HG03354 (cell line): ENCODE data around the gene CACNA2D4.

Experiments
- ATAC-seq: cut with Tn5 transposase; IDR thresholded peaks from one replicate; pipeline ENCODE4 v1.9.1; 2021; ENCODE audit warnings: mild to moderate bottlenecking; ENCODE audit not compliant: unreplicated experiment, poor library complexity, severe bottlenecking

Gene CACNA2D4

GRCh38 chr12:1857086-1857485 is 61.4 kb downstream of the CACNA2D4 start:
- ATAC-seq = no peak

- ATAC-seq = no peak
Measured at GRCh38 chr12:1855241-1855640, 63.2 kb downstream of the CACNA2D4 start.

GRCh38 chr12:1853716-1854115 is 64.7 kb downstream of the CACNA2D4 start:
- ATAC-seq = no peak

DNA sequence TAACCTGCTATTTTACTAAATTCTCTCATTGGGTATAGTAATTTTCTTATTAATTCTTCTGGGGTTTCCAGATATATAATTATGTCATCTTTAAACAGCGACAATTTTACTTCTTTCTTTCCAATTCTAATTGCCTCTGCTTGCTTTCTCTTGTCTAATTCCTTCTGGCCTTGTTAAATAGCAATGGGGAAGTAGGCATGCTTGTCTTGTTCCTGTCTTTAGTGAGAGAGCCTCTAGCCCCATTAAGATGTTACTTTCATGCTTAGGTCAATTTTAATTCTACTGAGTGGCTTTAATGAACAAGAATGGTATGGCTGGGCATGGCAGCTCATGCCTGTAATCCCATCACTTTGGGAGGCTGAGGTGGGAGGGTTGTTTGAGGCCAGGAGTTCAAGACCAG is 66.4 kb downstream of the CACNA2D4 start:
- ATAC-seq = no peak

DNA sequence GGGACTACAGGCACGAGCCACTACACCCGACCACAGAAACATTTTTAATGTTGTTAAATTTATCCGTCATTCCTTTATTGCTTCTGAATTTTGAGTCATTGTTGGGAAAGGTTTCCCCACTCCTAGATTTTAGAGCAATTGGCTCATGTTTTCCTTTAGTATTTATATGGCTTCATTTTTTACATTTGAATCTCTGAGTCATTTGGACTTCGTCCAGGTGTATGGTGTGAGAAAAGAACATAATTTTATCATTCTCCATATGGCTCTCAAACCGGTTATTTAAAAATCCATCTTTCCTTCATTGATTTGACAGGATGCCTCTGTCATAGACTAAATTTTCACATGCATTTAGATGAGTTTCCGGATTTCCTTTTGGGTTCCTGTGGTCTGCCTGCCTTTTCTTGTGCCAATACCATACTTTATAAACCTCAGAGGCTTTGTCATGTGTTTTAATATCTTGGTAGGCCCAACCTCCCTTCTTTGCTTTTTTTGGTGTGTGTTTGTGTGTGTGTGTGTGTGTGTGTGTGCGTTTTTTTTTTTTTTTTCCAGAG is 67.2 kb downstream of the CACNA2D4 start:
- ATAC-seq = no peak

GRCh38 chr12:1848745-1849144 is 69.7 kb downstream of the CACNA2D4 start:
- no peak for ATAC-seq

DNA sequence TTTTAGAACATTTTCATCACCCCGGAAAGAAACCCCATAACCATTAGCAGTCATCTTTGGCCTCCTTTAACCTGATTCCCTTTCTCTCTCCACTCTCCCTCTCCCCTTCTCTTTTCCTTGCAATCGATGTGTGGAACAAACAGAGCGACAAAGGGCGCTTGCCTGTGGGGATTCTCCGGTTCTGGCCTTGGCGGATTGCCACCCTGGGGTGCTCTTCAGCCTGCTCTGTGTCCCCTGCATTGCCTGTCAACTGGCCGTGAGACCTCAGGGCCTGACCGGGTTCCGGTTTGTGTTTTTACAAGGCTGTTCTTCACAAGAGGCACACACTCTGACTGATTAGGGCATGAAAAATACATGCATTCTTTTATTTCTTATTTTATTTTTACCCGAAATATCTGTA is 70.3 kb downstream of the CACNA2D4 start:
- ATAC-seq = no peak

GRCh38 chr12:1847411-1847810 is 71.0 kb downstream of the CACNA2D4 start:
- ATAC-seq = no peak

GRCh38 chr12:1846421-1847405 is 71.7 kb downstream of the CACNA2D4 start:
- ATAC-seq = no peak

GRCh38 chr12:1845886-1846285 is 72.6 kb downstream of the CACNA2D4 start:
- no peak for ATAC-seq

DNA sequence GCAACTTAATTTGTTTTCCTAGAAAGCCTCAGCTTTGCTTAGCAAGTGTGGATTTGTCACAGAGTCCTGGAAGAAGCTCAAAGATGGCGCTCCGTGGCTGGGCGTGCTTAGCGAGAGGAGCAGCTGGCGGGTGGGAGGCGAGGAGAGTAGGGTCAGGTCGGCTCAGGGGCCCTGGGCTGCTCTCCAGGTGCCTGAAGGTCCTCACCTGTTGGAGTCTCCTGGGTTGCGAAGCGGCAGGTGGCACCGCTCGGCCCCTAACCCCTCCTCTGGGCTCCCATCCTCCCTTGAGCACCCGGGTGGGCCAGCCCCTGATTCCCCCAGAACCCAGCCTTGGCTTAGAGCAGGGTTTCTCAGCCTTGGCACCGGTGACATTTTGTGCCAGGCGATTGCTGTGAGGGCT is 73.0 kb downstream of the CACNA2D4 start:
- ATAC-seq = no peak

DNA sequence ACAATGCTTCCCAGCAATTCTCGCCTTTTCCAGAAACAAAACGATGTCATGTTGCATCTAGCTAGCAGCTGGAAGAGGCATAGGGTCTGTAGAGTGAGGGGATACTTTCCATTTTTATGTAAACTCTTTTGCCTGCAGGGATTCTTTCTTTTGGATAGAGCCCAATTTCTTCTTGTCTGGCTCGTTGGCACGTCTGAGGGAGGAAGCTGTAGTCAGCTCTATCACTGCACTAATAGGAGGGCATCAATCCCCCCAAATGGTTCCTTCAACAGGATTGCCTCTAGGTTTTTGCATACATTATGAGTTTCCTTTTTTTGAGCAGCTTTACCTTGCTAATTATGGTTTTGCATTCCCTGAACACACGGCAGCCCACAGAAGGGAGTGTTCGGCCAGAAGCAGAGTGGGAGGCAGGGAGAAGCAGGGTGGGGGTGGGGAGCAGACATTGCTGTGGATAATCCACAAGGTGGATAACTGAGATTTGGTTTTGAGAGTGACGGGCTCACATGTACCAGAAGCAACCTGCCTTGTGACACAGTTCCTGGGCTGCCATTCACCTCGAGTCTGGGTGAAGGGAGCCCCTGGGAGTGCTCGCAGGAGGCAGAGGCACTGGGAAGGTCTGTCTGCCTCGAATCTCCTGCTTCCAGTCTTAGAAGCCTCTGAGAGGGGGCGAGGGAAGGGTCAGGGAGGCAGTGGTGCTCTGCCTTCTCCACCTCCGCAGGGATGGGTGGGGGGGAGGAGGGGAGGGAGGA is 73.6 kb downstream of the CACNA2D4 start:
- ATAC-seq = no peak

DNA sequence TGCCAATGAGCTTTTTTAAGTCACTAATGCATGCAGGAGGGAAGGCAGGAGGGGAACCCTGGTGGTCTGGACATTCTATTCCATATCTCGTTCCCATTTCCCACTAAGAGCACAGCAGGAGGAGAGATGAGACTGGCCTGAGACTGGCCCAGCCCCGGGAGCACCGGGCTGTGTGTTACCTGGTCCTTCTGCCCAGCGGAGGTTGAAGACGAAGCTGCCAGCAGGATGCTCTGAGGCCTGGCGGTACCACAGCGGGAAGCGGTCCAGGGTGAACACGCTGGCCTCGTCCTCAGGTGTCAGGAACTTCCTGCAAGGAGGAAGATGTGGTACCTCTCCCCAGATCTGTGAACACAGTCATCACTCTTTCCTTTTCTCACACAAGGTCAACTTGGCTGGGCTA is 74.2 kb downstream of the CACNA2D4 start:
- no peak for ATAC-seq

GRCh38 chr12:1843641-1844005 is 74.8 kb downstream of the CACNA2D4 start:
- no peak for ATAC-seq

- no peak for ATAC-seq
Measured at GRCh38 chr12:1842905-1843640, 75.4 kb downstream of the CACNA2D4 start.

DNA sequence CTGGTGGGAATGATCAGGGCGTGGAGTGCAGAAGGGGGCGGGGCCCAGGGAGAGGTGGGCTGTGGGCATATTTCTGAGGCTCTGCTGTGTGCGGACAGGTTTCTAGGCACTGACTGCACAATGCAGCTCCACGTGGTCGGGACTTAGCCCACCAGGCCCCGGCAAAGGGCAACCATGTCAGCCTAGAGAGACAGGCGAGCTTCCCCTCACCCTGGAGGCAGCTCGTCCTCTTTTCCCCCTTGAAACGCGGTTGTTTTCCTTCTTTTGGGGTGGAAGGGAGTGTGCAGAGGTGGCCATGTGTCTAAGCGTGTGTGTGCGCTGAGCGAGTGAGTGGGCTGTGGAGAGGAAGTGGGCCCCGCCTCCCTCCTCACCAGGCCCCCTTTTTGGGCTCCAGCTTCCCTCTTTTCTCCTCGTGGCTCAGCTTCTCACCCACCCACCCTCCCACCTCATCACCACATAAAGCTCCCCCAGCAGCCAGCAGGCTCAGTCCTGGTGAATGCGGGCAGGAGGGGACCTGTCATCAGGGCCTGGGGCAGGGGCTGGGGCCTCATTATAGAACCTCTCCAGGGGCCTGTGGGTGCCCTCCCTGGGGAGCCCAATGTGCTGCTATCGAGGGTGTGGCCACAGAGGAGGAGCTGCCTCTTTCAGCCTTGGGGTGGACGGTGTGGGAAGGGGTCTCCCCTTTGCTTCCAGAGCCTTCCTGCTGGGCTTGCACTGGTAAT is 76.1 kb downstream of the CACNA2D4 start:
- no peak for ATAC-seq

DNA sequence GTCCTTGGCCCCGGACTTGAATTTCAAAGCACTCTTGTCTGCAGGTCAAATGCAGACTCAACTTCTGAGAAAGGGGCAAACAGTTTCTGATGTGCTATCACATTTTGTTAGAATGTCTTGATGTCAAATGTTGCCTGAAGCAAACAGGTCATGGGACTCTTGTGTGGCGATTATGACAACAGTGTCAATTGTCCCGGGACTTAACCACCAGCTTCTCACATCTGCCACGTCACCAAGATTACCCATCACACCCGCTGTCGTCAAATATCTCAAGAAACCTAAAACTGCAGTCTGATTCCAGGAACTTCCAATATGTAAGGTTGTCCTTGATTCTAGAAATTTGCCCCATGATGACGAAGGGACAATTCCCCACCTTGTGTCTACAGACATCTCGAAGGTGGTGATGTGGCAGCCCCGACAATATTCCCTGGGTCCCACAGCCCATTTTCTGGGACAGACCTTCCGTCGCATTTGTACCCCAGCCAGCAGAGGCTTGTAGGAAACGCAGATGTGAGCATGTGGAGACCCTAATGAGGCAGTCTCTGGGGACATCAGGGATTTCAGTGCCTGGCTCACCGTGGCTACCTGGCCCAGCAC is 76.8 kb downstream of the CACNA2D4 start:
- ATAC-seq = no peak

- ATAC-seq = no peak
Measured at GRCh38 chr12:1840981-1841425, 77.4 kb downstream of the CACNA2D4 start.
